Parietal lobe (tissue), 2 donors: Measurements from ENCODE around the gene PASK. TPM values are rescaled to one million over a fixed set of nuclear protein-coding genes. Genes with fewer than 3 reads are reported as not detected.

ENCODE experiments used
- small RNA-seq: library from RNA; depleted of rRNA; stranded (forward); fragments of <200 nt; gene quantifications from one replicate; pipeline ENCODE3, GENCODE V24; 2014; ENCODE audit warnings: low replicate concordance
- total RNA-seq: library from RNA; depleted of rRNA; stranded (reverse); fragments of >200 nt; gene quantifications from one replicate; pipeline ENCODE4 v1.2.3, GENCODE V29; 2014

PASK gene
- total RNA-seq = 21.9 TPM

GRCh38 chr2:241148891-241149674 lies at the start of gene PASK:
Gene PASK (minus strand): TSS chr2:241149472. CDS start chr2:241143032, 6,440 bp downstream.

DNA sequence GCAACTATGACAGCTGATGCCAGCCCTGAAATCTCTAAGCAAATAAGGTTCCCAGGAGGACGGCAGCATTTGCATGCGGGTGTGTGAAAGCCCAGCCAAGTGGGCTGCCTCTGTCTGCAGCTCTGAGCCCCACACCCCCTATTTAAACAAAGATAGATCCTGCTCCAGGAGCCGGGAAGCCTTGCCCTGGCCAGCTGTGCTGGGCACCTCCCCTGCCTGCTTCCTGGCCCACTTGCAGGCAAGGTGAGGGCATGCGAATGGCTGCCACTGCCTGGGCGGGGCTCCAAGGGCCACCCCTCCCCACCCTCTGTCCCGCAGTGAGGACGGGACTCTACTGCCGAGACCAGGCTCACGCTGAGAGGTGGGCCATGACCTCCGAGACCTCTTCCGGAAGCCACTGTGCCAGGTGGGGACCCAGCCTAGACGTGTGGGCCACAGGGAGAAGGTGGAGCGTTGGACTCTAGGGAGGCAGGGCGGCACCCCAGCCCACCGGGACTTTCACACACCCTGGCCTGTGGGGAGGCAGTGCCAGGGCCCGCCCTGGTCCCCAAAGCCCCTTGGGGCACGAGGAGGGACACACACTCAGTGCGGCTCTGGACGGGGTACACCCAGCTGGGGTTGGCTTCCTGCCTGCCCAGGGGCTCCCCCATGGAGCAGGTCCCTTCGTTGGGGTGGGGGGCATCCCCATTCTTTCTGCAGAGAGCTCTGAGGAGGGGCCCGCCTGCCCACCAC lies 39.3 kb upstream of the PASK start, which contains the start of gene ANO7:
Gene ANO7 (plus strand): TSS at position 317 of the 732 bp plus-strand sequence. CDS start 1,387 bp downstream, outside the sequence.

GRCh38 chr2:241149925-241150659 lies 820 bp upstream of the PASK start, which contains the start of gene PPP1R7:
Gene PPP1R7 (plus strand): TSS chr2:241150467. CDS start chr2:241150496, 29 bp downstream.

GRCh38 chr2:241102239-241102803 lies 47.0 kb downstream of the PASK start, which contains the start of gene MTERF4:
Gene MTERF4 (minus strand): TSS chr2:241102287. CDS start chr2:241102273, 14 bp downstream.

Small RNAs within 50 kb of the gene (small RNA-seq; reads per million reads assigned to genes)
- gene AC005237.2 = not detected

Other genes with a start within 250 kb of the PASK start
- under 0.01 TPM for gene CROCC2, start 243.1 kb downstream of the PASK start, total RNA-seq
- gene SNED1, start 150.9 kb downstream of the PASK start, total RNA-seq = 5.6 TPM
- gene MTERF4, start 47.2 kb downstream of the PASK start, total RNA-seq = 70.4 TPM
- 35.1 TPM for gene PPP1R7, start 995 bp upstream of the PASK start, total RNA-seq
- gene ANO7, start 39.2 kb upstream of the PASK start, total RNA-seq = 0.63 TPM
- gene HDLBP, start 166.2 kb upstream of the PASK start, total RNA-seq = 209 TPM
- 340 TPM for gene SEPTIN2, start 166.5 kb upstream of the PASK start, total RNA-seq
- gene FARP2, start 206.8 kb upstream of the PASK start, total RNA-seq = 47.0 TPM